T-helper 9 cell (primary cell): Measurements from ENCODE around the gene RALGAPA1.

Source experiments
- DNase-seq: peaks from one replicate; pipeline ENCODE4 v3.0.0-alpha.2; 2020

The RALGAPA1 gene

DNA sequence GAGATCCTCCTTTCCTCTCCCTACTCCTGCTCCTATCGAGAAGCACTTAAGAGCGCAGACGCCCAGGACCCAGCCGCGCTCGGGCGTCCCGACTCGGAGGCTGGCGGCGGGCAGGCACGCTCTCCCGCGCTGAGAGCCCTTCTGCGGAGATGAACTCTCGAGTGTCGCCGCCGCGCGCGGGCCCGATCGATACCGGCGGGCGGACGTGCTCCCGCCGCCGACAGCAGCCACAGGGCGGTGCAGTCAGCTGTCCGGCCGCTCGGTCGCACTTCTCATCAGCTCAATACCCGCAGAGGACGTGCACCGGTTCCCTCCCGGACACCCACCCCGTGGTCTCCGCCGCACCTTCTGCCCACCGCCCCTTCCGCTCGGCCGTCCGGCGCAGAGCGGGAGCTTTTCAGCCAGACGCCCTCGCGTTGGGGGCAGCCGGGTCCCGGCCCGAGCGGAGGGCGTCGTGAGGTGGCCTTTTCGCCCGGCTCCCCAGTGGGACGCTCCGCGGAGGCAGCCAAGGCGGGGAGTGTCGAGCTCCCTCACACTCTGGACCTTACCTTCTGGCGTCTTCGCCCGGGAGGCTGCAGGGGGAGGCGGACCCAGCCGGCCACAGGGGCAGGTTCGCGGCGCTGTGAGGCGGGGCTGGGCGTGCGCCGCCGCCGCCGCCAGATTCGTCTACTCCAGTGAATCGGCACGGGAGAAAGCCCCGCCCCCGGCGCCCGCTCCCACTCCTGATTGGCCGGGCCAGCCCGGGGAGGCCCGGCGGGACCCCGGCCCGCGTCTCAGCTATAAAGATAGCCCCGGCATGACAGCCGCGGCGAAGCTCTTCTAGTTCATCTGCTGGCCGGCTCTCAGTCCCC lies 275.5 kb downstream of the RALGAPA1 start, which contains the start of gene INSM2:
TSS of gene INSM2 (plus strand) at position 808 of the 851 bp plus-strand sequence. CDS start 89 bp downstream, outside the sequence.
- peak; percentile 14 for DNase-seq

DNA sequence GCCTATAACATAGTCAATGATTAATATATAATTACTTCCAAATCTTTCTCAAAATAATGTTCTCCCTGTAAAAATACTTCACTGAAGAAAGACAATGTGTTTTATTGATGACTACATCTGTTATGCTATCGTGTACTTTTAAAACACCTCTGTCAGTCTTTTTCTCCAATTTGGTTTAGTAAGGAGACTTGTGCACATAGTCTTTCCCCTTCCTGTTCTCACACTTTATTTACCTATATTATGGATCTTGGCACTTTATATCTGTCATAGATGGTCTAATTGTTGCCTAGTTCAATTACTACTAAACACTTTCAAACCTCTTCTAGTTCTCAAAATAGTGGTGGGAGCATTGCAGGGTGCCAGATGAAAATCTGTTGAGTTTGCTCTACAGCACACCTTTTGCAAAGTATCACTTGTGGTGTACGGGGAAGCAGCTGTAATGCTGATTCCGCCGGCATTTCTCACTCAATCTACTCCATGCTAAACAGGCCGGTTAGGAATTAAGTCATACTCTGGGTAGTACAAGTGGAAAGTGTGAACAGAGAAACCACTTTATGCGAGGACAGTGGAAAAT lies 276.2 kb downstream of the RALGAPA1 start:
- no peak for DNase-seq

DNA sequence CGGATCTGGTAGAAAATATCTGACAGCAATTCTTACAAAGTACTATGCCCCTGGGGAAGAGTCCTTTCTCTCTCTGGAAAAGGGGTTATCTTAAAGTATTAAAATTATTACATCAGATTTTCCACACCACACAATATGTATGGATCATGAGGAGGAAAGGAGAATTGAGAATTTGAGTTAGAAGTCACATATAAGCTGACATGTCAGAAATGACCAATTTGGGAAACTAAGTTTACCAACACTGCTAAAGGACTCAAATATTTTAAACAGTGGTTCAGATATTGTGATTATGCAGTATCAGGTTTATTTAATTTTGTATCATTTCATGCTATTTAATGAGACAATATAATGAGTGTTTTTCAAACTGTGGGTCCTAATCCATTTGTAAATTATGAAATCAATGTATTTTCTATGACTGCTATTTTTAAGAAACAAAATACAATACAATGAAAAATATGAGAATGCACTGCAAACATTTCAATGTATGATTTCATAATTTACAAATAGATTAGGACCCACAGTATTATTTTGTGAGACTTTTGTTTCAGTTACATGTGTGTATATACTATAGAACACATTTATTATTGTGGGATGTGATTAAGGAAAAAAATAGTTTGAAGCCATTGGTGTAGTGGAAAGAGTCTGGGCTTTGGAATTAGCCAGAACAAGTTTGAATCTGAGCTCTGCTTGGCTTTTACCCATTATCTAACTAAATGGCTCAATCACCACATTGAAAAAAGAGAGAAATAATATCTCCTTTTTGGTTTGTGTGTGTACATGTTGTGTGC lies 276.9 kb downstream of the RALGAPA1 start:
- no peak for DNase-seq

DNA sequence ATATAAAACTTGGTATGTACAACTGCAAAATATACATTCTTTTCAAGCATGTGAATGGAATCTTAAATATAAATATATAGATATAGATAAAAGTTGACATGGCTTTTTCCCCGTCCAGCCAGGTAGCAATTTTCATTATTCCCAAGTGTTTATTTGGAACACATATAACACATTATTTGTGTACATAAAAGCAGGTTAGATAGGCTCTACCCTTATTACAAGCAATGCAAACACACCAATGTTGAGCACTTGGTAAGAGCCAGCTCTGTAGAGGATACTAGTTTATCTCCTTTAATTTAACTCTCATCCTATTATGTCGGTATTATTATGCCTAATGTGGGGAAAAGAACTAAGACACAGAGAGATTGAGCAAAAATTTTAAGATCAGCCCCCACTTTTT lies 282.1 kb downstream of the RALGAPA1 start:
- no peak for DNase-seq

DNA sequence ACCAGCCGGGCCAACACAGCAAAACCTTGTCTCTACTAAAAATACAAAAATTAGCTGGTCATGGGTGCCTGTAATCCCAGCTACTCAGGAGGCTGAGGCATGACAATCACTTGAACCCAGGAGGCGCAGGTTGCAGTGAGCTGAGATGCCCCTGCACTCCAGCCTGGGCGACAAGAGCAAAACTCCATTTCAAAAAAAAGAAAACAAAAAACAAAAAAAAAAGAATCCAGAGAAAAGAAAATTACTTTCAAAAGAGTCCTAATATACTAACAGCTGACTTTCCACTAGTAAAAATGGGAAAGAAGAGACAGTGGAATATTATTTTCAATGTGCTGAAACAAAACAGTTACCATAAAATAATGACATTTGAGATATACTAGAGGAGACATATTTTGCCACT lies 283.4 kb downstream of the RALGAPA1 start:
- no peak for DNase-seq

DNA sequence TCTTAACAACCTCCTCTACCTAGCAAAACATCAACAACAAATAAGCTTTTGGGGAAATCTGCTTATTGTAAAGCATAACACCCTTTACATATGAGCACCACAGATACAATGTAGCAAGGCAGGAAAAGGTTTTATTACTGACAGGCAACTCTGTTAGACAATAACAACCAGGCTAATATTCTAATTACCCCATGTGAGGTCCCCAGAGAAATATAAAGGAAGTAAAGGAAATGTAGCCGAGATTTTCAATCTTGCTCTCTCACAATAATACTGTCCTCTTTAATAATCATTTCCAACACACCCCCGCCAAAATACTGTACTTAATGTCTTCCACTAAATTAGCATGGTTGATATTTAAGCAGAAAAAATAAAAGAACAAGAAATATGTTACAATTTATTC lies 289.1 kb downstream of the RALGAPA1 start:
- no peak for DNase-seq

DNA sequence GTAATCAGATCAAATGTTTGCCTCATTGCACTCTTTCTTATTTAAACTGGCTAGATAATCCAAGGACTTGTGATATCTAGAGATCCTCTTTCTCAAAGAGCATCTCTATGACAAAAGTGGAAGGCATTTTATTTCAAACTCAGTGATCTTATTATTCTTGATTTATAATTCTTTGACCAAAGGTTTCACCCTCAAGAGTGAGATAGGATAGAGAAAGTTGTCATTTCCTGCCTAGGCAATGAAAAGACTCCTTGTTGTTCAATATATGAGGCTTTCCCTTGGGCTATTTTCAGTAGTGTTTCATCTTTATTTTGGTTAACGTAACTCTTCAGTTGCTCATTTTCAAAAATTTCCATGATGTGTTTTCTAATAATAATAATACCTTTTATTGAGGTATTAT lies 293.2 kb downstream of the RALGAPA1 start:
- no peak for DNase-seq

DNA sequence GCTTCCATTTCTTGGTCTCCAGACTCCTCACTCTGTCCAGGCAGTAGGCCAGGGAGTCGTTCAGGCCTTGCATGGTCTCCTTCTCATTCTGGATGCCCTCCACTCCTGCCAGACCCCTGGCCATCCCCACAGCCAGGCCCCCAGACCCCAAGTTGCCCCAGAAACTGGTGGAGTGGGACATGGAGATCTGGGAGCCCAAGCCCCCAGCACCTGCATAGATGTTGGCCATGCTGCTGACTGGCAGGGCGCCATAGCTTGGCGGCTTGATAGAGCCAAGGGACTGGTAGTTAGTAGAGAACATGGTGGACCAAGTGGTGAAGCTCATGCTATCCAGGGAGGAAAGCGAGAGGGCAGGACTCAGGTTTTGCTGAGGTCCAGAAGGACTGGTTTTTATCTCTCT lies 296.3 kb downstream of the RALGAPA1 start:
- no peak for DNase-seq

DNA sequence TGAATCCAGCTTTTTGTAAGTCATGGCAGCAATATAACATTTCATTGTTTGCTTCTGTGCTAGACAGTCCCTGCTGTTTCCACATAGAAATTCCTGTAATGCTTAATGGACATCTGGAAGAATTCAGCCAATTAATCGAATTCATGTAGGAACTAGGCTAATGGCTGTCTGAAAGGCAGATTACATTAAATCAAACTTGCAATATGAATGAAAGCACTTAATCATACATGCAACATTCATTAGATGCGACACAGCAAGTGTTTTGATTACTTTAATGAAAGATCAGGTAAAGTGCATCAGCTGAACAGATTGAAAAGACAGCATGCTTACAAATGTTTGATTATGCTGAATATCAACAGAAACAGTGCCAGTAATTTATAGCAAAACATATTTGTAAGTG lies 299.2 kb downstream of the RALGAPA1 start:
- DNase-seq: no peak

DNA sequence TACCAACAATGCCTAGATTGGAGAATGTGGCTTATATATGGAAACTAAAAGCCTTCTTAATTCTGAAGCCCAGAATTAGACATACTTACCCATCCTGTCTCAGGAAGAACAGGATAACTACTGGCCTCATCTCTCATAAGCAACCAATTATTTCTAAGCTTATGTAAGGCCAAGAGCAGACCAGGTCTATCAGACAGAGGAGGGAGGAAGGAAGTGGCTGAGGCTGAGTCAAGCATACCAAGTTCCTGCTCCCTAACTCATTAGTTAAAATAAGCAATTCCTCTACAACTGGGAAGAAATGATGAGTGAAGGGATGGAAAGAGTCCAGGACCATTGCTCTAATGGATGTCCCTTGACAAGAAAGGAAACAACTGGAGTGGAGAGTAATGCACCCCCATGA lies 302.2 kb downstream of the RALGAPA1 start:
- DNase-seq: no peak

DNA sequence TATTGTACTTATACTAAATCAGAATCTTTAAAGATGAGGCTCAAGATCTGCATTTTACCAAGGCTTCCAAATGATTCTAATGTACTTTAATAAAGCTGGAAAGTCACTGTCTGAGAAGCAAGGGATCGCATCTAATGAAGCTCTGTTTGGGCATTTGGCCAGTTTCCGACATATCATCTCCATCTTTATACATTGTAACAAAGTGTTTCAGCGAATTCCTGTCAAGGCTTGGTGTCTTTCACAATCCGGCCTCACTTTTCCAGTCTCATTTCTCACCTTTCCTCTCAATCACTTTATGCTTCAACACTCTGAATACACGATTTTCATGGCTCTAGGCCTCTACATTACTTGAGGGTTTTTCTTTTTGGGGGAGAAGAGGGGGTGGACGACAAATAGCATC lies 302.6 kb downstream of the RALGAPA1 start:
- DNase-seq: no peak

DNA sequence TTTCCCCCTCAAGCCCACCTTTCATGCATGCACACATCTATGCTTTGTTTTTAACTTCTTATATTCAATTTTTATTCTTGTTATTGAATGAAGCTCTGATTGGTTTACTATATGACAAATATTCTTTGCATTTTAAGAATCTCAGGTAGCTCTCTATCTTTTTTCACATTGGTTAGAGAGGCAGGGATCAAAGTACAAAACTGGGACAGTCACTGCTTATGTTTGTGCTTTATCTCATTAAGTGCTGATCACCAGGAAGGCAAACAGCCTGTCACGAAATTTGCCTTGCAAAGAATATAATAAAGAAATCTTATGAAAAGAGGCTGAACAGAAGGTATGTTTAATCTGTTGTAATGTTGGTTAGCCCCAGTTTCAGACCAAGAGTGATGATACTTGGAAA lies 304.8 kb downstream of the RALGAPA1 start:
- DNase-seq: no peak

DNA sequence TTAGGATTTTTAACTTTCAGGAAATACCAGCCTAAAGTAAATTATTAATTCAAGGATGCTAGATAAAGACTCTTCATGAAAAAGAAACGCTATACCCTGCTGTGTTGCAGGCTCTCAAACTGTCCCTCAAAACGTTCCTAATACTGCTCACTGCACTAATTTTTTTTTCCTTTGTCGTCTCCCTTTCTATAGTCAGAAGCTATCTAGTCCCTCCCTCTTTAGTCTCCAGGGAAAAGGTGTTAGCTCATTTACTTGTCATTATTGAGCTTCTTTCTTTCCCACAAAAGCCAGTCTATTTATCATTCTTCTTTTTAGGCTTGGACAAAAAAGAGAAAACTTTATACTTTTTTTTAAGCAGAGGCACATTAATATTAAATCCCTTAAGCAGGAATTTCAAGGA lies 305.4 kb downstream of the RALGAPA1 start:
- no peak for DNase-seq

DNA sequence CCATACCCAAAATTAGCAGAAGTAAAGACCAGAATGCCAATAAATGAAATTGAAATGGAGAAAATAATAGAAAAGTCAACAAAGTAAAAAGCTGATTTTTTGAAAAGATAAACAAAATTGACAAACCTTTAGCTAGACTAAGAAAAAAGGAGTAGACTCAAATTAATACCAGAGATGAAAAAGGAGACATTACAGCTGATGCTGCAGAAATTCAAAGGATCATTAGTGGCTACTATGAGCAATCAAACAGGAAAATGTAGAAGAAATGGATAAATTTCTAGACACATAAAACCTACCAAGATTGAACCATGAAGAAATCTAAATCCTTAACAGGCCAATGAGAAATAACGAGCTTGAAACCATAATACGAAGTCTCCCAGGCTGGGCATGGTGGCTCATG lies 309.9 kb downstream of the RALGAPA1 start:
- DNase-seq: no peak

DNA sequence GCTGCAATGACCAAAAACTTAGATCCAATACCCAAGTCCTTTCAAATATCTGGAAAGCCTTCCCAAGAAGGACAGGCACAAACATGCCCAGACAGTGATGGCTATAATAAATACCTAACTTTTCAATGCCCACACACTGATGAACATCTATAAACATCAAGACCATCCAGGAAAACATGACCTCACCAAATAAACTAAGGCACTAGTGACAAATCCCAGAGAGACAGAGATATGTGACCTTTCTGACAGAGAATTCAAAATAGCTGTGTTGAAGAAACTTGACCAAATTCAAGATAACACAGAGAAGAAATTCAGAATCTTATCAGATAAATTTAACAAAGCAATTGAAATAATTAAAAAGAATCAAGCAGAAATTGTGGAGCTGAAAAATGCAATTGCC lies 313.8 kb downstream of the RALGAPA1 start:
- no peak for DNase-seq

DNA sequence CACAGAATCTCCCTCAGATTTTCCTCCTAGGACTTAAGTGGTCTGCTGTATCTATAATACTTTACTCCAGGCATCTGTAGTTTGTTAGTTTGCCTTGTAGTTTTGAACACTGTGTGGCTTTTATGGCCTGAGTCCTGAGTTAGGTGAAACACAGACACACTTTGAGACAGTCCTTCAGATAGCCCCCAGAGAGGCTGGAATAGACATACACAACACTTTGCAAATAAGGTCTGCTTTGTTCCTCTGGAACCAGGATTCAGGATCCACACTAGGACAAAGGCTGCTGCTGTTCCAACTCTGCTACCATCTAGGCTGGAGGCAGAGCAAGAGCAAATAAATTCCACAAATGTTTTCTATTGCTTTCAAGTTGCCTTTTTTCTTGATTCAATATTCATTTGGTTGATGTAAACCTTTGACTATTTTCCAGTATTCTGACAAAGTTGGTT lies 316.5 kb downstream of the RALGAPA1 start:
- no peak for DNase-seq
